Measurements from ENCODE around the gene LARGE1.

GRCh38 chr22:33400061-33400840, 520.0 kb downstream of the LARGE1 start:
- TF ChIP-seq CTCF (IDR thresholded peaks at IDR 0.05 in 2 of 3, conservative IDR thresholded peaks at IDR 0.05 in 1 of 3; ENCODE audit: borderline replicate concordance in 1 of 3, insufficient read depth in 1 of 3, low read depth in 2 of 3, low read length in 2 of 3) (no peak), POLR2AphosphoS5 (IDR thresholded peaks at IDR 0.05; ENCODE audit: low read depth, low read length) (no peak), POLR2A (IDR thresholded peaks at IDR 0.05; ENCODE audit: borderline replicate concordance, extremely low read depth, insufficient read depth, insufficient read length) (no peak), YY1 (IDR thresholded peaks at IDR 0.05; ENCODE audit: extremely low read depth, insufficient replicate concordance, low read depth, low read length) (no peak)
- TF ChIP-seq, protein P1, sequence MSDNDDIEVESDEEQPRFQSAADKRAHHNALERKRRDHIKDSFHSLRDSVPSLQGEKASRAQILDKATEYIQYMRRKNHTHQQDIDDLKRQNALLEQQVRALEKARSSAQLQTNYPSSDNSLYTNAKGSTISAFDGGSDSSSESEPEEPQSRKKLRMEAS (IDR thresholded peaks at IDR 0.05), result no peak
